HepG2 (cell line): Measurements from ENCODE around the gene ACTN1. TPM values are rescaled to one million over a fixed set of nuclear protein-coding genes. Genes with fewer than 3 reads are reported as not detected.

Source experiments
- ATM ChIP-seq: fragments of 450-650 bp; IDR thresholded peaks from 2 replicates; pipeline ENCODE4 v1.7.1; 2017; ENCODE audit warnings: mild to moderate bottlenecking, borderline replicate concordance
- CAMTA2 ChIP-seq: sonication (generic); formaldehyde crosslinking; IDR thresholded peaks from 2 replicates; pipeline ENCODE4 v1.4.0; 2020; ENCODE audit warnings: mild to moderate bottlenecking, missing genetic modification reagents, borderline replicate concordance
- MXI1 ChIP-seq: IDR thresholded peaks from 3 replicates; pipeline ENCODE4 v1.6.1; 2012; ENCODE audit warnings: low read depth, low read length, inconsistent platforms, borderline replicate concordance
- TP53 ChIP-seq: sonication (generic); formaldehyde crosslinking; conservative IDR thresholded peaks from 2 replicates; pipeline ENCODE4 v1.4.0; 2020; ENCODE audit warnings: missing genetic modification reagents
- ZNF484 ChIP-seq: sonication (generic); formaldehyde crosslinking; IDR thresholded peaks from 2 replicates; pipeline ENCODE4 v1.5.1; 2020; ENCODE audit warnings: mild to moderate bottlenecking, low read depth, missing genetic modification reagents, borderline replicate concordance
- ZNF737 ChIP-seq: sonication (generic); formaldehyde crosslinking; IDR thresholded peaks from 2 replicates; pipeline ENCODE4 v1.5.0; 2020; ENCODE audit warnings: missing genetic modification reagents, mild to moderate bottlenecking, borderline replicate concordance
- polyA plus RNA-seq, 8 experiments: library from polyadenylated mRNA; depleted of rRNA in 3 of 8; stranded (reverse) in 7 of 8; unstranded in 1 of 8; fragments of >200 nt; fragmentation: Illumina TruSeq in 4 of 8; extraction: Trizol in 4 of 8; gene quantifications; 2 replicates each; pipeline versions ENCODE4 v1.2.1 to v1.2.3, GENCODE V29; 2011 to 2016; ENCODE audit warnings: low read depth in 4 of 8, missing spikeins in 1 of 8, mixed read lengths in 1 of 8; ENCODE audit not compliant: insufficient read depth in 1 of 8
- total RNA-seq, 5 experiments: library from RNA; depleted of rRNA; stranded (reverse); fragments of >200 nt; fragmentation: Illumina TruSeq; extraction: Trizol; gene quantifications; 2 replicates each; pipeline ENCODE4 v1.2.3, GENCODE V29; 2016; ENCODE audit warnings: low read depth in 1 of 5
- TF ChIP-seq, protein P1 (sequence below): IDR thresholded peaks from 2 replicates; pipeline ENCODE4 v1.6.1; 2016; ENCODE audit warnings: low read depth, missing genetic modification reagents, missing compliant biosample characterization
- TF ChIP-seq, protein P2 (sequence below), 2 experiments: fragments of 450-650 bp in 1 of 2; sonication (generic) in 1 of 2; formaldehyde crosslinking in 1 of 2; IDR thresholded peaks; 2 replicates each; pipeline versions ENCODE4 v1.6.1 to v1.8.0; 2016 to 2022; ENCODE audit warnings: antibody characterized with exemption in 1 of 2, mild to moderate bottlenecking in 1 of 2, missing genetic modification reagents in 1 of 2
- TF ChIP-seq, protein P3 (sequence below): sonication (generic); formaldehyde crosslinking; IDR thresholded peaks from 2 replicates; pipeline ENCODE4 v1.9.0; 2021; ENCODE audit warnings: missing genetic modification reagents, mild to moderate bottlenecking, borderline replicate concordance

The ACTN1 gene
- total and polyA plus RNA-seq, 2 of the 13 experiments (the other 11 are each of a cell fraction or from before 2014, with no cell fraction given): 58.6 to 162 TPM

DNA sequence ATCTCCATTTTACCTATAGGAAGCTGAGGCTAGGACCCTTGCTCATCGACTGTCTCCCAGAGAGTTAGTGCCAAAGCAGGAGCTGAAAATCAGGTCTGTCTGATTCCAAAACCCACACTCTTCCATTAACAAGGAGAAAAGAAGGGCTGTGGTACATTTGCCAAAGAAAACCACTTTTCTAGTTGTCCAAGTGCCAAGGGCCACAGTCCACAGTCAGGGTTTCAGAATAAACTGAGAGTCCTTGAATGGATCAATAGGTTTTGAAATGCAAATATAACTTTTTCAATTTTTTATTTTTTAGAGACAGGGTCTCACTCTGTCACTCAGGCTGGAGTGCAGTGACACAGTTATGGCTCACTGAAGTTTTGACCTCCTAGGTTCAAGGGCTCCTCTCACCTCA, 130.8 kb downstream of the ACTN1 start (continued):
- TF ChIP-seq, protein P1, sequence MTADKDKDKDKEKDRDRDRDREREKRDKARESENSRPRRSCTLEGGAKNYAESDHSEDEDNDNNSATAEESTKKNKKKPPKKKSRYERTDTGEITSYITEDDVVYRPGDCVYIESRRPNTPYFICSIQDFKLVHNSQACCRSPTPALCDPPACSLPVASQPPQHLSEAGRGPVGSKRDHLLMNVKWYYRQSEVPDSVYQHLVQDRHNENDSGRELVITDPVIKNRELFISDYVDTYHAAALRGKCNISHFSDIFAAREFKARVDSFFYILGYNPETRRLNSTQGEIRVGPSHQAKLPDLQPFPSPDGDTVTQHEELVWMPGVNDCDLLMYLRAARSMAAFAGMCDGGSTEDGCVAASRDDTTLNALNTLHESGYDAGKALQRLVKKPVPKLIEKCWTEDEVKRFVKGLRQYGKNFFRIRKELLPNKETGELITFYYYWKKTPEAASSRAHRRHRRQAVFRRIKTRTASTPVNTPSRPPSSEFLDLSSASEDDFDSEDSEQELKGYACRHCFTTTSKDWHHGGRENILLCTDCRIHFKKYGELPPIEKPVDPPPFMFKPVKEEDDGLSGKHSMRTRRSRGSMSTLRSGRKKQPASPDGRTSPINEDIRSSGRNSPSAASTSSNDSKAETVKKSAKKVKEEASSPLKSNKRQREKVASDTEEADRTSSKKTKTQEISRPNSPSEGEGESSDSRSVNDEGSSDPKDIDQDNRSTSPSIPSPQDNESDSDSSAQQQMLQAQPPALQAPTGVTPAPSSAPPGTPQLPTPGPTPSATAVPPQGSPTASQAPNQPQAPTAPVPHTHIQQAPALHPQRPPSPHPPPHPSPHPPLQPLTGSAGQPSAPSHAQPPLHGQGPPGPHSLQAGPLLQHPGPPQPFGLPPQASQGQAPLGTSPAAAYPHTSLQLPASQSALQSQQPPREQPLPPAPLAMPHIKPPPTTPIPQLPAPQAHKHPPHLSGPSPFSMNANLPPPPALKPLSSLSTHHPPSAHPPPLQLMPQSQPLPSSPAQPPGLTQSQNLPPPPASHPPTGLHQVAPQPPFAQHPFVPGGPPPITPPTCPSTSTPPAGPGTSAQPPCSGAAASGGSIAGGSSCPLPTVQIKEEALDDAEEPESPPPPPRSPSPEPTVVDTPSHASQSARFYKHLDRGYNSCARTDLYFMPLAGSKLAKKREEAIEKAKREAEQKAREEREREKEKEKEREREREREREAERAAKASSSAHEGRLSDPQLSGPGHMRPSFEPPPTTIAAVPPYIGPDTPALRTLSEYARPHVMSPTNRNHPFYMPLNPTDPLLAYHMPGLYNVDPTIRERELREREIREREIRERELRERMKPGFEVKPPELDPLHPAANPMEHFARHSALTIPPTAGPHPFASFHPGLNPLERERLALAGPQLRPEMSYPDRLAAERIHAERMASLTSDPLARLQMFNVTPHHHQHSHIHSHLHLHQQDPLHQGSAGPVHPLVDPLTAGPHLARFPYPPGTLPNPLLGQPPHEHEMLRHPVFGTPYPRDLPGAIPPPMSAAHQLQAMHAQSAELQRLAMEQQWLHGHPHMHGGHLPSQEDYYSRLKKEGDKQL (CRISPR knock-in tag): no peak
- TF ChIP-seq ZNF484 (CRISPR knock-in tag): no peak
- TF ChIP-seq ATM: no peak
- TF ChIP-seq, protein P2, sequence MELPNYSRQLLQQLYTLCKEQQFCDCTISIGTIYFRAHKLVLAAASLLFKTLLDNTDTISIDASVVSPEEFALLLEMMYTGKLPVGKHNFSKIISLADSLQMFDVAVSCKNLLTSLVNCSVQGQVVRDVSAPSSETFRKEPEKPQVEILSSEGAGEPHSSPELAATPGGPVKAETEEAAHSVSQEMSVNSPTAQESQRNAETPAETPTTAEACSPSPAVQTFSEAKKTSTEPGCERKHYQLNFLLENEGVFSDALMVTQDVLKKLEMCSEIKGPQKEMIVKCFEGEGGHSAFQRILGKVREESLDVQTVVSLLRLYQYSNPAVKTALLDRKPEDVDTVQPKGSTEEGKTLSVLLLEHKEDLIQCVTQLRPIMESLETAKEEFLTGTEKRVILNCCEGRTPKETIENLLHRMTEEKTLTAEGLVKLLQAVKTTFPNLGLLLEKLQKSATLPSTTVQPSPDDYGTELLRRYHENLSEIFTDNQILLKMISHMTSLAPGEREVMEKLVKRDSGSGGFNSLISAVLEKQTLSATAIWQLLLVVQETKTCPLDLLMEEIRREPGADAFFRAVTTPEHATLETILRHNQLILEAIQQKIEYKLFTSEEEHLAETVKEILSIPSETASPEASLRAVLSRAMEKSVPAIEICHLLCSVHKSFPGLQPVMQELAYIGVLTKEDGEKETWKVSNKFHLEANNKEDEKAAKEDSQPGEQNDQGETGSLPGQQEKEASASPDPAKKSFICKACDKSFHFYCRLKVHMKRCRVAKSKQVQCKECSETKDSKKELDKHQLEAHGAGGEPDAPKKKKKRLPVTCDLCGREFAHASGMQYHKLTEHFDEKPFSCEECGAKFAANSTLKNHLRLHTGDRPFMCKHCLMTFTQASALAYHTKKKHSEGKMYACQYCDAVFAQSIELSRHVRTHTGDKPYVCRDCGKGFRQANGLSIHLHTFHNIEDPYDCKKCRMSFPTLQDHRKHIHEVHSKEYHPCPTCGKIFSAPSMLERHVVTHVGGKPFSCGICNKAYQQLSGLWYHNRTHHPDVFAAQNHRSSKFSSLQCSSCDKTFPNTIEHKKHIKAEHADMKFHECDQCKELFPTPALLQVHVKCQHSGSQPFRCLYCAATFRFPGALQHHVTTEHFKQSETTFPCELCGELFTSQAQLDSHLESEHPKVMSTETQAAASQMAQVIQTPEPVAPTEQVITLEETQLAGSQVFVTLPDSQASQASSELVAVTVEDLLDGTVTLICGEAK (IDR thresholded peaks at IDR 0.05): no peak
- TF ChIP-seq, protein P2 (CRISPR knock-in tag; IDR thresholded peaks at IDR 0.05): no peak
- no peak for TF ChIP-seq TP53 (CRISPR knock-in tag)
- no peak for TF ChIP-seq MXI1
- no peak for TF ChIP-seq CAMTA2 (CRISPR knock-in tag)
- TF ChIP-seq ZNF737 (CRISPR knock-in tag): no peak
- TF ChIP-seq, protein P3, sequence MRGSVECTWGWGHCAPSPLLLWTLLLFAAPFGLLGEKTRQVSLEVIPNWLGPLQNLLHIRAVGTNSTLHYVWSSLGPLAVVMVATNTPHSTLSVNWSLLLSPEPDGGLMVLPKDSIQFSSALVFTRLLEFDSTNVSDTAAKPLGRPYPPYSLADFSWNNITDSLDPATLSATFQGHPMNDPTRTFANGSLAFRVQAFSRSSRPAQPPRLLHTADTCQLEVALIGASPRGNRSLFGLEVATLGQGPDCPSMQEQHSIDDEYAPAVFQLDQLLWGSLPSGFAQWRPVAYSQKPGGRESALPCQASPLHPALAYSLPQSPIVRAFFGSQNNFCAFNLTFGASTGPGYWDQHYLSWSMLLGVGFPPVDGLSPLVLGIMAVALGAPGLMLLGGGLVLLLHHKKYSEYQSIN (CRISPR knock-in tag): no peak
